Neural cell (in vitro differentiated cells): ENCODE measurements around the gene REV3L. TPM values are rescaled to one million over a fixed set of nuclear protein-coding genes. Genes with fewer than 3 reads are reported as not detected.

Experiments
- H2AFZ ChIP-seq: fragments of 200-600, 300-800 bp; sonication (generic), shearing (Covaris generic); 2 replicates; pipeline ENCODE4 v1.6.0; 2014; ENCODE audit warnings: low read depth, mild to moderate bottlenecking, antibody characterized with exemption, low read length, moderate library complexity
- H3F3A ChIP-seq: fragments of 200-600 bp; shearing (Covaris generic); 2 replicates; pipeline ENCODE4 v1.6.1; 2016; ENCODE audit warnings: mild to moderate bottlenecking, moderate library complexity, mixed read lengths, antibody characterized with exemption, low read length; ENCODE audit not compliant: insufficient read depth, poor library complexity, severe bottlenecking
- H3K27ac ChIP-seq: fragments of 200-600, 300-800 bp; sonication (generic), shearing (Covaris generic); 2 replicates; pipeline ENCODE4 v1.5.1; 2014; ENCODE audit warnings: mild to moderate bottlenecking, low read length, moderate library complexity
- H3K27me3 ChIP-seq: fragments of 300-800, 200-600 bp; sonication (generic), shearing (Covaris generic); 2 replicates; pipeline ENCODE4 v1.6.0; 2014; ENCODE audit warnings: mild to moderate bottlenecking, low read depth, low read length, moderate library complexity; ENCODE audit not compliant: insufficient read depth
- H3K36me3 ChIP-seq: fragments of 300-800, 200-600 bp; sonication (generic), shearing (Covaris generic); 2 replicates; pipeline ENCODE4 v1.5.1; 2014; ENCODE audit warnings: mild to moderate bottlenecking, antibody characterized with exemption, low read length, moderate library complexity; ENCODE audit not compliant: insufficient read depth
- H3K4me2 ChIP-seq: fragments of 300-800, 200-600 bp; sonication (generic), shearing (Covaris generic); 2 replicates; pipeline ENCODE4 v1.6.0; 2014; ENCODE audit warnings: mild to moderate bottlenecking, low read length
- H3K4me3 ChIP-seq: fragments of 300-800, 200-600 bp; sonication (generic), shearing (Covaris generic); 2 replicates; pipeline ENCODE4 v1.5.1; 2014; ENCODE audit warnings: mild to moderate bottlenecking, low read length, moderate library complexity
- H3K79me2 ChIP-seq: fragments of 200-600 bp; shearing (Covaris generic); replicated peaks from 2 replicates; pipeline ENCODE4 v1.6.0; 2014; ENCODE audit warnings: mild to moderate bottlenecking, low read length, moderate library complexity; ENCODE audit not compliant: insufficient read depth
- H3K9ac ChIP-seq: fragments of 300-800, 200-600 bp; sonication (generic), shearing (Covaris generic); 2 replicates; pipeline ENCODE4 v1.6.1; 2016; ENCODE audit warnings: mild to moderate bottlenecking, low read length, mixed read lengths
- H3K9me2 ChIP-seq: fragments of 200-600 bp; shearing (Covaris generic); 2 replicates; pipeline ENCODE4 v1.6.1; 2016; ENCODE audit warnings: mild to moderate bottlenecking, low read length, mixed read lengths; ENCODE audit not compliant: insufficient read depth
- H3K9me3 ChIP-seq: fragments of 200-600, 300-800 bp; sonication (generic), shearing (Covaris generic); 2 replicates; pipeline ENCODE4 v1.6.1; 2016; ENCODE audit warnings: mild to moderate bottlenecking, mixed run types, low read length, moderate library complexity, mixed read lengths
- H4K20me1 ChIP-seq: fragments of 200-600 bp; shearing (Covaris generic); 2 replicates; pipeline ENCODE4 v1.6.1; 2016; ENCODE audit warnings: mild to moderate bottlenecking, mixed run types; ENCODE audit not compliant: insufficient read depth
- CTCF ChIP-seq: fragments of 450-650 bp; IDR thresholded peaks from 2 replicates; pipeline ENCODE4 v1.5.1; 2014; ENCODE audit warnings: antibody characterized with exemption, mild to moderate bottlenecking, moderate library complexity; ENCODE audit not compliant: poor library complexity, severe bottlenecking
- EP300 ChIP-seq: fragments of 450-650 bp; conservative IDR thresholded peaks from 2 replicates; pipeline ENCODE4 v1.6.1; 2014; ENCODE audit warnings: antibody characterized with exemption, mild to moderate bottlenecking, moderate library complexity; ENCODE audit not compliant: poor library complexity, severe bottlenecking
- EZH2 ChIP-seq: fragments of 200-600, 300-800 bp; shearing (Covaris generic), sonication (generic); IDR thresholded peaks from 2 replicates; pipeline ENCODE4 v1.6.1; 2014; ENCODE audit warnings: antibody characterized with exemption, low read length, borderline replicate concordance, mild to moderate bottlenecking; ENCODE audit not compliant: insufficient read depth, poor library complexity, severe bottlenecking
- MXI1 ChIP-seq: fragments of 450-650 bp; conservative IDR thresholded peaks from 2 replicates; pipeline ENCODE4 v1.6.1; 2014; ENCODE audit warnings: antibody characterized with exemption, mild to moderate bottlenecking; ENCODE audit not compliant: poor library complexity, severe bottlenecking
- POLR2AphosphoS5 ChIP-seq: IDR thresholded peaks from 2 replicates; pipeline ENCODE4 v1.6.1; 2012
- RAD21 ChIP-seq: fragments of 450-650 bp; conservative IDR thresholded peaks from 2 replicates; pipeline ENCODE4 v1.6.1; 2014; ENCODE audit warnings: antibody characterized with exemption, mild to moderate bottlenecking, moderate library complexity
- SMC3 ChIP-seq: fragments of 450-650 bp; conservative IDR thresholded peaks from 2 replicates; pipeline ENCODE4 v1.6.1; 2014; ENCODE audit warnings: antibody characterized with exemption, mild to moderate bottlenecking, moderate library complexity; ENCODE audit not compliant: poor library complexity
- TAF1 ChIP-seq: IDR thresholded peaks from 2 replicates; pipeline ENCODE4 v1.6.1; 2012; ENCODE audit warnings: low read depth
- polyA plus RNA-seq: library from polyadenylated mRNA; depleted of rRNA; stranded (reverse); fragments of >200 nt; gene quantifications from 2 replicates; pipeline ENCODE4 v1.2.3, GENCODE V29; 2014
- TF ChIP-seq, protein P1 (sequence below): IDR thresholded peaks from 2 replicates; pipeline ENCODE4 v1.6.1; 2012; ENCODE audit warnings: borderline replicate concordance

REV3L gene
- polyA plus RNA-seq, 1 donor from 2014 or later = 60.2 TPM

GRCh38 chr6:111381123-111381522 is 101.9 kb downstream of the REV3L start:
- H3K36me3 ChIP-seq = peaks cover 33% of the 10 kb centered on the region
- no peaks in the 10 kb centered on the region for H3F3A ChIP-seq

DNA sequence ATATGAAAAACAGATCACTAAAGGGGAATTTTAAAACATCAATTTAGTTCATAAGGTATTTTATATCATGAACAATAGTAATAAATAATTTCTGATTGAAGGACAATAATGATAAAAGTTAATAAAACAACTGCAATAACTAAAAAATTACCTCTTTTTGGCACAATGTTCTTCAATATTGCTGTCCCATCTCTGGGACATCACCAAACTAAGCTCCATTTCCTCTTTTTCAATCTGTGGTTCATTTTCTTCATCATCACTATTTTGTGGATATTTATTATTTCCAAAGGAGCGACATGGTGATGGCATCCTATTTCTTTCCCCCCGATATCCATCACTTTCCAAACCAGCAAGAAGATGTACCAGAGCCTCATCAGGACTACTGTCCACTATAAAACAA is 103.2 kb downstream of the REV3L start:
- H3F3A ChIP-seq = no peaks in the 10 kb centered on the region
- no peak overlapping the region for H3K9ac ChIP-seq
- no peak overlapping the region for H2AFZ ChIP-seq
- H3K36me3 ChIP-seq = peaks cover 33% of the 10 kb centered on the region
- no peaks in the 10 kb centered on the region for H3K9me3 ChIP-seq
- H3K79me2 ChIP-seq = no peaks in the 10 kb centered on the region
- no peak overlapping the region for H3K27ac ChIP-seq
- H4K20me1 ChIP-seq = no peaks in the 10 kb centered on the region
- no peak overlapping the region for H3K4me2 ChIP-seq
- H3K9me2 ChIP-seq = no peaks in the 10 kb centered on the region
- TF ChIP-seq RAD21 = no peak
- no peak for TF ChIP-seq TAF1
- TF ChIP-seq, protein P1, sequence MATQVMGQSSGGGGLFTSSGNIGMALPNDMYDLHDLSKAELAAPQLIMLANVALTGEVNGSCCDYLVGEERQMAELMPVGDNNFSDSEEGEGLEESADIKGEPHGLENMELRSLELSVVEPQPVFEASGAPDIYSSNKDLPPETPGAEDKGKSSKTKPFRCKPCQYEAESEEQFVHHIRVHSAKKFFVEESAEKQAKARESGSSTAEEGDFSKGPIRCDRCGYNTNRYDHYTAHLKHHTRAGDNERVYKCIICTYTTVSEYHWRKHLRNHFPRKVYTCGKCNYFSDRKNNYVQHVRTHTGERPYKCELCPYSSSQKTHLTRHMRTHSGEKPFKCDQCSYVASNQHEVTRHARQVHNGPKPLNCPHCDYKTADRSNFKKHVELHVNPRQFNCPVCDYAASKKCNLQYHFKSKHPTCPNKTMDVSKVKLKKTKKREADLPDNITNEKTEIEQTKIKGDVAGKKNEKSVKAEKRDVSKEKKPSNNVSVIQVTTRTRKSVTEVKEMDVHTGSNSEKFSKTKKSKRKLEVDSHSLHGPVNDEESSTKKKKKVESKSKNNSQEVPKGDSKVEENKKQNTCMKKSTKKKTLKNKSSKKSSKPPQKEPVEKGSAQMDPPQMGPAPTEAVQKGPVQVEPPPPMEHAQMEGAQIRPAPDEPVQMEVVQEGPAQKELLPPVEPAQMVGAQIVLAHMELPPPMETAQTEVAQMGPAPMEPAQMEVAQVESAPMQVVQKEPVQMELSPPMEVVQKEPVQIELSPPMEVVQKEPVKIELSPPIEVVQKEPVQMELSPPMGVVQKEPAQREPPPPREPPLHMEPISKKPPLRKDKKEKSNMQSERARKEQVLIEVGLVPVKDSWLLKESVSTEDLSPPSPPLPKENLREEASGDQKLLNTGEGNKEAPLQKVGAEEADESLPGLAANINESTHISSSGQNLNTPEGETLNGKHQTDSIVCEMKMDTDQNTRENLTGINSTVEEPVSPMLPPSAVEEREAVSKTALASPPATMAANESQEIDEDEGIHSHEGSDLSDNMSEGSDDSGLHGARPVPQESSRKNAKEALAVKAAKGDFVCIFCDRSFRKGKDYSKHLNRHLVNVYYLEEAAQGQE = no peak
- TF ChIP-seq CTCF = no peak
- TF ChIP-seq POLR2AphosphoS5 = no peak
- TF ChIP-seq EP300 = no peak
- TF ChIP-seq MXI1 = no peak
- no peak for TF ChIP-seq SMC3
- TF ChIP-seq EZH2 = no peak
- no peak overlapping the region for H3K4me3 ChIP-seq
- H3K27me3 ChIP-seq = no peaks in the 10 kb centered on the region

More at GRCh38 chr6:111381123-111381522, 101.9 kb downstream of the REV3L start:
- Histone ChIP-seq H2AFZ (no peak overlapping the region), H3K9ac (no peak overlapping the region), H3K4me3 (no peak overlapping the region), H3K9me3 (no peaks in the 10 kb centered on the region), H4K20me1 (no peaks in the 10 kb centered on the region), H3K27ac (no peak overlapping the region), H3K79me2 (no peaks in the 10 kb centered on the region), H3K9me2 (no peaks in the 10 kb centered on the region), H3K27me3 (no peaks in the 10 kb centered on the region), H3K4me2 (no peak overlapping the region)
- TF ChIP-seq SMC3 = no peak
- TF ChIP-seq EZH2 = no peak
- TF ChIP-seq POLR2AphosphoS5 = no peak
- TF ChIP-seq, protein P1 = no peak
- TF ChIP-seq CTCF = no peak
- TF ChIP-seq EP300 = no peak
- TF ChIP-seq TAF1 = no peak
- no peak for TF ChIP-seq MXI1
- TF ChIP-seq RAD21 = no peak
